ENCODE measurements around the gene GPR146. TPM values are rescaled to one million over a fixed set of nuclear protein-coding genes. Genes with fewer than 3 reads are reported as not detected.

GPR146 gene
- total and polyA plus RNA-seq, 9 of the 15 experiments (the other 6 are each of a cell fraction or from before 2014, with no cell fraction given): 0.22 to 3.6 (median 0.64) TPM; not detected in 2

DNA sequence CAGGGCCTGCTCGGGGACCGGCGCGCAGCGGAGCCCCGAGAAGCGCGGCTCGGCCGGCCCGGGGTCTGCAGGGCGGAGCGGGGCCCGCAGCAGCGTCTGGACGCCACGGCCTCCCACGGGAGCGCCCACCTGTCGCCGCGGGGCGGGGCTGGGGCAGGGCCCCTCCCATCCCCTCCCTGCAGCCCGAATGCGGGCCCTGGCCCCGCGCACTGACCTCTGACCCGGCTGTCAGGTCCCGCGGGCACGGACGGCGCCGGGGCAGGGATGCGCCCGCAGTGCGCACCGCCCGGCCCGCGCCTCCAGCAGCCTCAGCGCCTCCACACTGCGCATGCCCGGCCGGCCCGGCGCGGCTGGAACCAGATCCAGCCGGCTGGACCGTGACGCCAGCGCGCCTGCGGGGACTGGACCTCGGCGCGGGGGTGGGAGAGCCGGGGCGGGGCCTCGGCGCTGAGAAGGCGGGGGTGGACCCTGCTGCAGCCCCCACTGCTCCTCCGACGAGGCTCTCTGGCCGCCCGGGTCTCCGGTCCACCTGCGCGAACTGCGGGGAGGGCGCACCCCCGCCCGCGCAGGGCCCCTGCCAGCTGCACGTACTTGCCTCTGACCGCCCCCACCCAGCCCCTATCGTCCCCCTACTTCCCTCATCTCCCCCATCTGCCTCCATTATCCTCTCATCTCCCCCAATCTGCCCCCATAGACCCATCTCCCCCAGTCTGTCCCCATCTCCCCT lies 16.1 kb upstream of the GPR146 start (continued):
- TF ChIP-seq, protein P1, sequence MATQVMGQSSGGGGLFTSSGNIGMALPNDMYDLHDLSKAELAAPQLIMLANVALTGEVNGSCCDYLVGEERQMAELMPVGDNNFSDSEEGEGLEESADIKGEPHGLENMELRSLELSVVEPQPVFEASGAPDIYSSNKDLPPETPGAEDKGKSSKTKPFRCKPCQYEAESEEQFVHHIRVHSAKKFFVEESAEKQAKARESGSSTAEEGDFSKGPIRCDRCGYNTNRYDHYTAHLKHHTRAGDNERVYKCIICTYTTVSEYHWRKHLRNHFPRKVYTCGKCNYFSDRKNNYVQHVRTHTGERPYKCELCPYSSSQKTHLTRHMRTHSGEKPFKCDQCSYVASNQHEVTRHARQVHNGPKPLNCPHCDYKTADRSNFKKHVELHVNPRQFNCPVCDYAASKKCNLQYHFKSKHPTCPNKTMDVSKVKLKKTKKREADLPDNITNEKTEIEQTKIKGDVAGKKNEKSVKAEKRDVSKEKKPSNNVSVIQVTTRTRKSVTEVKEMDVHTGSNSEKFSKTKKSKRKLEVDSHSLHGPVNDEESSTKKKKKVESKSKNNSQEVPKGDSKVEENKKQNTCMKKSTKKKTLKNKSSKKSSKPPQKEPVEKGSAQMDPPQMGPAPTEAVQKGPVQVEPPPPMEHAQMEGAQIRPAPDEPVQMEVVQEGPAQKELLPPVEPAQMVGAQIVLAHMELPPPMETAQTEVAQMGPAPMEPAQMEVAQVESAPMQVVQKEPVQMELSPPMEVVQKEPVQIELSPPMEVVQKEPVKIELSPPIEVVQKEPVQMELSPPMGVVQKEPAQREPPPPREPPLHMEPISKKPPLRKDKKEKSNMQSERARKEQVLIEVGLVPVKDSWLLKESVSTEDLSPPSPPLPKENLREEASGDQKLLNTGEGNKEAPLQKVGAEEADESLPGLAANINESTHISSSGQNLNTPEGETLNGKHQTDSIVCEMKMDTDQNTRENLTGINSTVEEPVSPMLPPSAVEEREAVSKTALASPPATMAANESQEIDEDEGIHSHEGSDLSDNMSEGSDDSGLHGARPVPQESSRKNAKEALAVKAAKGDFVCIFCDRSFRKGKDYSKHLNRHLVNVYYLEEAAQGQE (IDR thresholded peaks at IDR 0.05; ENCODE audit: borderline replicate concordance): peak; percentile 100
- TF ChIP-seq, protein P1 (CRISPR knock-in tag; IDR thresholded peaks at IDR 0.05; ENCODE audit: low read depth): no peak; the same call in 1 of the 2 replicates
- no peak for TF ChIP-seq ZNF121 (CRISPR knock-in tag; conservative IDR thresholded peaks at IDR 0.05)
- TF ChIP-seq MAZ (CRISPR knock-in tag; conservative IDR thresholded peaks at IDR 0.05 in 1 of 2, IDR thresholded peaks at IDR 0.05 in 1 of 2): peak; percentile 59 to 87; a peak in 3 of 4 replicates
- TF ChIP-seq, protein P2, sequence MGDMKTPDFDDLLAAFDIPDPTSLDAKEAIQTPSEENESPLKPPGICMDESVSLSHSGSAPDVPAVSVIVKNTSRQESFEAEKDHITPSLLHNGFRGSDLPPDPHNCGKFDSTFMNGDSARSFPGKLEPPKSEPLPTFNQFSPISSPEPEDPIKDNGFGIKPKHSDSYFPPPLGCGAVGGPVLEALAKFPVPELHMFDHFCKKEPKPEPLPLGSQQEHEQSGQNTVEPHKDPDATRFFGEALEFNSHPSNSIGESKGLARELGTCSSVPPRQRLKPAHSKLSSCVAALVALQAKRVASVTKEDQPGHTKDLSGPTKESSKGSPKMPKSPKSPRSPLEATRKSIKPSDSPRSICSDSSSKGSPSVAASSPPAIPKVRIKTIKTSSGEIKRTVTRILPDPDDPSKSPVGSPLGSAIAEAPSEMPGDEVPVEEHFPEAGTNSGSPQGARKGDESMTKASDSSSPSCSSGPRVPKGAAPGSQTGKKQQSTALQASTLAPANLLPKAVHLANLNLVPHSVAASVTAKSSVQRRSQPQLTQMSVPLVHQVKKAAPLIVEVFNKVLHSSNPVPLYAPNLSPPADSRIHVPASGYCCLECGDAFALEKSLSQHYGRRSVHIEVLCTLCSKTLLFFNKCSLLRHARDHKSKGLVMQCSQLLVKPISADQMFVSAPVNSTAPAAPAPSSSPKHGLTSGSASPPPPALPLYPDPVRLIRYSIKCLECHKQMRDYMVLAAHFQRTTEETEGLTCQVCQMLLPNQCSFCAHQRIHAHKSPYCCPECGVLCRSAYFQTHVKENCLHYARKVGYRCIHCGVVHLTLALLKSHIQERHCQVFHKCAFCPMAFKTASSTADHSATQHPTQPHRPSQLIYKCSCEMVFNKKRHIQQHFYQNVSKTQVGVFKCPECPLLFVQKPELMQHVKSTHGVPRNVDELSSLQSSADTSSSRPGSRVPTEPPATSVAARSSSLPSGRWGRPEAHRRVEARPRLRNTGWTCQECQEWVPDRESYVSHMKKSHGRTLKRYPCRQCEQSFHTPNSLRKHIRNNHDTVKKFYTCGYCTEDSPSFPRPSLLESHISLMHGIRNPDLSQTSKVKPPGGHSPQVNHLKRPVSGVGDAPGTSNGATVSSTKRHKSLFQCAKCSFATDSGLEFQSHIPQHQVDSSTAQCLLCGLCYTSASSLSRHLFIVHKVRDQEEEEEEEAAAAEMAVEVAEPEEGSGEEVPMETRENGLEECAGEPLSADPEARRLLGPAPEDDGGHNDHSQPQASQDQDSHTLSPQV (IDR thresholded peaks at IDR 0.05): peak; percentile 52; the same call in 1 of the 2 replicates
- TF ChIP-seq NFIC (IDR thresholded peaks at IDR 0.05): 0 out of 2 replicates have a peak, but pooled peaks have one; percentile 10
- no peak for TF ChIP-seq RBM34 (IDR thresholded peaks at IDR 0.05; ENCODE audit: borderline replicate concordance, insufficient read depth, low read length)
- no peak for TF ChIP-seq CBX3 (IDR thresholded peaks at IDR 0.05; ENCODE audit: borderline replicate concordance in 1 of 2, low read length in 2 of 2)
- no peak for TF ChIP-seq GATAD2A (IDR thresholded peaks at IDR 0.05)
- TF ChIP-seq RB1 (IDR thresholded peaks at IDR 0.05; ENCODE audit: low read depth): peak; percentile 84
- 0 out of 2 replicates have a peak, but pooled peaks have one; percentile 55 for TF ChIP-seq NR3C1 (CRISPR knock-in tag; IDR thresholded peaks at IDR 0.05)
- peak; percentile 19 to 57; a peak in 1 of 4 replicates for TF ChIP-seq SIN3A (IDR thresholded peaks at IDR 0.05; ENCODE audit: borderline replicate concordance in 2 of 2, control insufficient read depth in 1 of 2, low read depth in 2 of 2, low read length in 2 of 2)
- TF ChIP-seq NCOA2 (IDR thresholded peaks at IDR 0.05; ENCODE audit: partially characterized antibody in 2 of 2): no peak
- TF ChIP-seq CXXC5 (CRISPR knock-in tag; IDR thresholded peaks at IDR 0.05): peak; percentile 80
- TF ChIP-seq GATAD2B (IDR thresholded peaks at IDR 0.05; ENCODE audit: borderline replicate concordance): peak; percentile 86
